GM21526 (cell line): ENCODE results near the gene KRTAP9-1.
"Not testable (repeated sequence)": the region's sequence is repeated elsewhere in the genome, so short reads cannot be mapped to it uniquely, and the experiment has no call there.

Experiments
- ATAC-seq: cut with Tn5 transposase; IDR thresholded peaks from one replicate; pipeline ENCODE4 v1.9.1; 2021; ENCODE audit warnings: moderate library complexity; ENCODE audit not compliant: unreplicated experiment, low FRiP score

Gene KRTAP9-1

DNA sequence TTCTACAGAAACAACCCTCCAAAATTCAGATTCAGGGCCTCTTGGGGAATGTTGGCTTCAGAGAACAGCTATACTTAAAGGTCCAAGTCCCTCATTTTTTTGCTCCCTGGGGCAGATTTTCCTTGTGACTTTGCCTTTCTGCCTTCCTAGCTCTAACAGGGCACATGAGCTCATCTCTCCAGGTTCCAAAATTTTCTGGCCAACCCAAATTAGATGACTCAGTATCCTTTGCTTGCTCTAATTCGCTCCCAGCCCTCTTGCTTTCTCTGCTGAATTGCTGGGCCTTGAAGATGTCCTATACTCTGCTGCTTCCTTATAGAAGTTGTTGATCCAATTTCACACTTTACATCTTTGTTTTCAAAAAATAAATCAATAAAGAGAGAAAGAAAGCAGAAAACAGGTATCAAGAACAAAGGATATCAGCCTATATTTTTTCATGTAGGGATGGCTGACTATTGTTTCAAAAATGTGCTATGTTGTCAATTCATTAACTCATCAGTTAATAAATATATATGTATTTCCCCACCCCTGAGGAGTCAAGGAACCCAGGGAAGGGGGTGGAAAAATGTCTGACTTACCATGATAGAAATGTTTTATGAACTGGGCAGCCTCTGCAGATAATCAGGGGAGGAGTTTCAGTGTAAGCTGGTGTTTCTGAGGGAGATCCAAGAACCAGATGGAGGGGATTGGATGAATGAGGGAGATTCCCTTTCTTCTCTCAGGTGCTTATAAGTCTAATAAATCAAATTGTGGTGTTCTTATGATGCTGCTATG, 10.7 kb upstream of the KRTAP9-1 start:
- no peak for ATAC-seq

GRCh38 chr17:41184480-41184961, 5.2 kb upstream of the KRTAP9-1 start, which contains the start of gene KRTAP4-1:
Gene KRTAP4-1, minus strand, starts transcription at chr17:41184911. Its CDS starts 57 bp downstream, at chr17:41184854.
- ATAC-seq, result no peak

DNA sequence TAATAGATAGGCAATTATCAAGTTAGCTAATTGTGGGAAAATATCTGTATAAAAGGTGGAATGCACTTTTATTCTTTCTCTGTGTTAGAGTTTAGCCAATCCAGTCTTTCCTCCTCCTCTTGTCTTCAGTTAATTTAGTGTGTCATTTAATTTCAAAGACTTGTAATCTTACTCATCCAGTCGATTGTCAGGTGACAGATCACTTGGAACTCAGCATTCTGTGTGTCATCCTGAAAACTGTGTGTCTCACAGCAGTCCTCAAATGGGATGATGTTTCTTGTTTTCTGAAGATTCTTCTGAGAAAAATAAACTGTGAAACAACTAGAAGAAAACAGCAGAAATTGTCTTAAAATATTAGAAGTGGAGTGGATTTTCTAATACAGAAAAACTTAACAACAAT, 4.7 kb upstream of the KRTAP9-1 start:
- no peak for ATAC-seq

DNA sequence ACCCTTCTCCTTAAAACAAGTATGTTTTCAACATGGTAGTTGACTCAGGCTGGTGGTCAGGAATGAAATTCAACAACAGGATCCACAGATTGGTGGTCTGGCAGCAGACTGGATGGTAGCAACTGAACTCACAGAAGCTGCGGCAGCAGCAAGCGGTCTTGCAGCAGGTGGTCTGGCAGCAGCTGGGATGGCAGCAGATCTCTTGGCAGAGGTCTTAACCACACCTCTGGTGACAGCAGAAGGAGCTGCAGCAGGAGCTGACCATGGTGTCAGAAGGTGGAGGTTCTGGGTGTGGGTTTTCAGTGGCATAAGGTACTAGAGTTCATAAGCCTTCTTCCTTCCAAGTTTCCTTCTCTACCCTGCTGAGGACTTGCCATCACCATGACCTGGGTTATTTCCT, 2.8 kb upstream of the KRTAP9-1 start:
- no peak for ATAC-seq

- no peak for ATAC-seq
Observed at GRCh38 chr17:41190328-41190727, 641 bp downstream of the KRTAP9-1 start.

GRCh38 chr17:41196068-41196467, 6.4 kb downstream of the KRTAP9-1 start:
- no peak for ATAC-seq

DNA sequence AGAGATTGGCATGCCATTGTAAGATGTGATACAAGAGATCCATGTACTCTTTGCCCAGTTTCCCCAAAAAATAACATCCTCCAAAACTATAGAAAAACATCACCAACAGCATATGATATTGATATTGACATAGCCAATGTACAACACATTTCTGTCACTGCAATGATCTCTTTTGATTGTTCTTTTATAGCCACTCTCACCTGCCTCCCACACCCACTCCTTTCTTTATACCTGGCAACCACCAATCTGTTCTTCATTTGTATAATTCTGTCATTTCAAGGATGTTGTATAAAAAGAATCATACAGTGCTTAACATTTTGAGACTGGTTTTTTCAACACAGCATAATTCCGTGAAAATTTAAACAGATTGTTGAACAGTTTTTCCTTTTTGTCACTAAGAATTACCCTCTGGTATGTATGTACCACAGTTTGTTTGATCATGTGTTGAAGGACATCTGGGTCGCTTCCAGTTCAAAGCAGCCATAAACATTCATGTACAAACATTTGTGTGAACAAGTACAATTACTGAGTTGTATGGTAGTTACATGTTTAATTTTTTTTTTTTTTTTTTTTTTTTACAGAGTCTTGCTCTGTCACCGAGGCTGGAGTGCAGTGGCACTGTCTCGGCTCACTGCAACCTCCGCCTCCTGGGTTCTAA, 9.9 kb downstream of the KRTAP9-1 start:
- ATAC-seq, result no peak

DNA sequence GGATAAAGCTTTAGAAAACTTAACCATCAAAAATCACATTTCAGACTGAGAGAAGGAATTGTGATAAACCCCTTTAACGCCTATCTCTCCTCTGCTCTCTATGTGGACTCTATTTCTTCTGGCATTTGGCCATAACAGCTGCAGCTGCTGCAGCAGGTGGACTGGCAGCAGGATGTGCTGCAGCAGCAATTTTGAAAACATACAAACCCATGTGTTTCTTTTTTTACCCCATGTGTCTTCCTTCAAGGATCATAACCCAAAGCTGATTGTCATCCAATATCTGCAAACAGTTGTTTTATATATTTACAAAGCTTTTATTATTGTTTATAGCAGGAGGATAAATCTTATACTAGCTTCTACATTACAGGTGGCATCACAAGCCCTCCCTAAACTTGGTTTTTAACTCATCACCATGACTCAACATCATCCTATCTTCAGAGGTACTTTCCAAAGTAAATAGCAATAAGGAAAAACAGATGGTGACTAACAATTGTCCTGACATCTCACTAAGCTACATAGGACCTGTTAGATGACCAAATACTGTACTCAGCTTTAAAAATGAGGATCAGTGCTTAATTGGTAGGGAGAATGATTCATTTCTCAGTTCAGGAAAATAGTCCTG, 22.3 kb downstream of the KRTAP9-1 start:
- ATAC-seq, result no peak

DNA sequence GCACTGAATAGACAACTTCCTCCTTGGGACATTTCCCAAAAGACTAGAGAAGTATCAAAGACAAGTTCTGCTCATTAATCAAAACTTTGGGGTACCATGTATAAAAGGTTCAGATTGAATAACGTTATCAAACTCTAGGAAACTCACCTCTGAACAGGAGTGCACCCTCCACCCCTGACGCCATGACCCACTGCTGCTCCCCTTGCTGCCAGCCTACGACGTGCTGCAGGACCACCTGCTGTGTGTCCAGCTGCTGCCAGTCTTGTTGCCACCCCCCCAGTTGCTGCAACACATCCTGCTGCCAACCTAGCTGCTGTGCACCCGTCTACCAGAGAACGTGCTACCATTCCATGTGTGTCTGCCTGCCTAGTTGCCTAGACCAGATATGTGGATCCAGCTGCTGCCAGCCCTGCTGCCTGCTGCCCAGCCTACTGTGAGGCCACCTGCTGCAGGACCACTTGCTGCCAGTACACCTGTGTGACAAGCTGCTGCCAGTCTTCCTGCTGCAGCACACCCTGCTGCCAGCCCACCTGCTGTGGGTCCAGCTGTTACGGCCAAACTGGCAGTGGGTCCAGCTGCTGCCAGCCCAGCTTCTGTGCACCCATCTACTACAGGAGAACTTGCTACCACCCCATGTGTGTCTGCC, 23.0 kb downstream of the KRTAP9-1 start:
- no peak for ATAC-seq

DNA sequence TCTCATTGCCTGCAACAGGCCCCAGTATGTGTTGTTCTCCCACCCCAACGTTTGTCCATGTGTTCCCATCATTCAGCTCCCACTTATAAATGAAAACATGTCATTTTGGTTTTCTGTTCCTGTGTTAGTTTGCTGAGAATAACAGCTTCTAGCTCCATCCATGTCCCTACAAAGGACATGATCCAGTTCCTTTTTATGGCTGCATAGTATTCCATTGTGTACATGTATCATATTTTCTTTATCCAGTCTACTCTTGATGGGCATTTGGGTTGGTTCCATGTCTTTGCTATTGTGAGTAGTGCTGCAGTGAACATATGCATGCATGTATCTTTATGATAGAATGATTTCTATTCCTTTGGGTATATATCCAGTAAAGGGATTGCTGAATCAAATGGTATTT, 26.0 kb downstream of the KRTAP9-1 start:
- ATAC-seq, result no peak

DNA sequence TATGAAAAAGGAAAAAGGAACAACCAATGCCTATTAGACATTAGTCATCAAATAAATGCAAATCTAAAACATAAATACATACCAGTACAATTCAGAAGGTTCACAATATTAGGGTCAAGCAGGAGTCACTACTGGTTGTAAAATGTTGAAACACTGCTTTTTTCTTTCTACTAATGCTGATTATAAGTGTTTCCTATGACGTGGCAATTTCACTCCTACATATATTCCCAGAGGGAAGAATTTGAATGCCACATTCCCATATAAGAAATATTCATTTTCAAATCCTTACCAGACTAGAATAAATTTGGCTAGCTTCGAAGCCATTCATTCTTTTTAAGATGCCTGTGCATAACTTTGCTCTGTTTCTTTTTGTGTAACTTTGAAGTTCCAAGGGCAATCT, 34.1 kb downstream of the KRTAP9-1 start:
- ATAC-seq, result no peak

GRCh38 chr17:41226051-41226450, 36.4 kb downstream of the KRTAP9-1 start:
- ATAC-seq, result no peak

DNA sequence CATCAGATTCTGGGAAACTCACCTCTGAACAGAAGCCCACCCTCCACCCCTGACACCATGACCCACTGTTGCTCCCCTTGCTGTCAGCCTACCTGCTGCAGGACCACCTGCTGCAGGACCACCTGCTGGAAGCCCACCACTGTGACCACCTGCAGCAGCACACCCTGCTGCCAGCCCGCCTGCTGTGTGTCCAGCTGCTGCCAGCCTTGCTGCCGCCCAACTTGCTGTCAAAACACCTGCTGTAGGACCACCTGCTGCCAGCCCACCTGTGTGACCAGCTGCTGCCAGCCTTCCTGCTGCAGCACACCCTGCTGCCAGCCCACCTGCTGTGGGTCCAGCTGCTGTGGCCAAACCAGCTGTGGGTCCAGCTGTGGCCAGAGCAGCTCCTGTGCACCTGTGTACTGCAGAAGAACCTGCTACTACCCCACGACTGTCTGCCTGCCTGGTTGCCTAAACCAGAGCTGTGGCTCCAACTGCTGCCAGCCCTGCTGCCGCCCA, 37.0 kb downstream of the KRTAP9-1 start, which contains the start of gene KRTAP9-2:
Gene KRTAP9-2 (plus strand): TSS at position 51 of the 498 bp plus-strand sequence. CDS start 7 bp downstream, at position 58.
- not testable (repeated sequence) for ATAC-seq

- no peak for ATAC-seq
Observed at GRCh38 chr17:41230094-41230493, 40.4 kb downstream of the KRTAP9-1 start.

GRCh38 chr17:41231731-41232130, 42.0 kb downstream of the KRTAP9-1 start:
- ATAC-seq, result no peak

DNA sequence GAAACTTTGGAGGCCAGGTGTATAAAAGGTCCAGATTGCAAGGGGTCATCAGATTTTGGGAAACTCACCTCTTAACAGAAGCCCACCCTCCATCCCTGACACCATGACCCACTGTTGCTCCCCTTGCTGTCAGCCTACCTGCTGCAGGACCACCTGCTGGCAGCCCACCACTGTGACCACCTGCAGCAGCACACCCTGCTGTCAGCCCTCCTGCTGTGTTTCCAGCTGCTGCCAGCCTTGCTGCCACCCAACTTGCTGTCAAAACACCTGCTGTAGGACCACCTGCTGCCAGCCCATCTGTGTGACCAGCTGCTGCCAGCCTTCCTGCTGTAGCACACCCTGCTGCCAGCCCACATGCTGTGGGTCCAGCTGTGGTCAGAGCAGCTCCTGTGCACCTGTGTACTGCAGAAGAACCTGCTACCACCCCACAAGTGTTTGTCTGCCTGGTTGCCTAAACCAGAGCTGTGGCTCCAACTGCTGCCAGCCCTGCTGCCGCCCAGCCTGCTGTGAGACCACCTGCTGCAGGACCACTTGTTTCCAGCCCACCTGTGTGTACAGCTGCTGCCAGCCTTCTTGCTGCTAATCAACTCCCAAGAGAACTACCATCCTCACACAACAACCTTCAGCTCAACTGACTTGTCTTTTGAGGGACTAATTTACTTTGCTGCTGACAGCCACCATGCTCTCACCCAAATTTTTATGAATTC, 42.9 kb downstream of the KRTAP9-1 start, which contains the start of gene KRTAP9-3:
Gene KRTAP9-3 (plus strand): TSS at position 51 of the 707 bp plus-strand sequence. CDS start 53 bp downstream, at position 104.
- ATAC-seq, result not testable (repeated sequence)

DNA sequence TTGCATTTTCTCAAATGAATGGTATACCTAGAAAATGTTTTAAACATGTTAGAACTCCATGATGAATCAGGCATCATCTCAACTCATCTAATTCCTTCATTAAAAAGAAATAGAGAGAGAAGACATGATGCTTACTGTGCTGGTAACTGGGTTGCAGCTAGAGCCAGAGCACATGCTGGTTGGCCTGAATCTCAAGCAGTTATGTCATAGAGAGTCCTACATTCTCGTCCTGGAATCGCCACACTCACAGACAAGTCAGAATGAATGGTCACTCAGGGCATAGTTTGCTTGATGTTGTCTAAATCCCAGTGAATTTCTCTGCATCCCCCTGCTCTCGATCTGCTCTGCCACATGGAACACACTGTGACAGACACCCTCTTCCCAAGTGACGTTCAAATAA, 47.4 kb downstream of the KRTAP9-1 start:
- not testable (repeated sequence) for ATAC-seq

GRCh38 chr17:41237949-41238437, 48.3 kb downstream of the KRTAP9-1 start, which contains the start of gene KRTAP9-8:
Gene KRTAP9-8, plus strand, starts transcription at chr17:41237999. Its CDS starts 53 bp downstream, at chr17:41238052.
- ATAC-seq, result not testable (repeated sequence)
